Activated CD4-positive, alpha-beta T cell treated with anti-CD3 and anti-CD28 coated beads for 24 hours (primary cell): ENCODE data around the gene PRSS1.
"Not testable (repeated sequence)": the region's sequence is repeated elsewhere in the genome, so short reads cannot be mapped to it uniquely, and the experiment has no call there.

Experiments
- DNase-seq, 2 donors: peaks; one replicate each; pipeline ENCODE4 v3.0.0-alpha.2; 2020; ENCODE audit warnings: low read depth in 2 of 2

PRSS1 gene

GRCh38 chr7:142746264-142746663 lies 3.0 kb upstream of the PRSS1 start:
- no peak for DNase-seq

GRCh38 chr7:142748410-142748809 lies 862 bp upstream of the PRSS1 start:
- not testable (repeated sequence) for DNase-seq

- no peak for DNase-seq
Observed at GRCh38 chr7:142750321-142750938, 1.2 kb downstream of the PRSS1 start.

GRCh38 chr7:142751526-142752175 lies 2.4 kb downstream of the PRSS1 start:
- not testable (repeated sequence) for DNase-seq

GRCh38 chr7:142752376-142753225 lies 3.3 kb downstream of the PRSS1 start:
- no peak for DNase-seq

GRCh38 chr7:142753366-142753765 lies 4.1 kb downstream of the PRSS1 start:
- DNase-seq, result no peak

GRCh38 chr7:142753925-142754491 lies 4.7 kb downstream of the PRSS1 start:
- DNase-seq, result not testable (repeated sequence)

GRCh38 chr7:142754681-142755575 lies 5.7 kb downstream of the PRSS1 start:
- DNase-seq, result no peak

GRCh38 chr7:142758312-142758711 lies 9.0 kb downstream of the PRSS1 start:
- DNase-seq, result not testable (repeated sequence)

GRCh38 chr7:142759433-142759832 lies 10.2 kb downstream of the PRSS1 start:
- DNase-seq, result no peak

- DNase-seq, result no peak
Observed at GRCh38 chr7:142760071-142760642, 10.9 kb downstream of the PRSS1 start.

GRCh38 chr7:142761606-142762005 lies 12.3 kb downstream of the PRSS1 start:
- DNase-seq, result not testable (repeated sequence)

- DNase-seq, result no peak
Observed at GRCh38 chr7:142762104-142762503, 12.8 kb downstream of the PRSS1 start.

- no peak for DNase-seq
Observed at GRCh38 chr7:142767451-142767850, 18.2 kb downstream of the PRSS1 start.

- DNase-seq, result no peak
Observed at GRCh38 chr7:142767861-142768260, 18.6 kb downstream of the PRSS1 start.

- not testable (repeated sequence) for DNase-seq
Observed at GRCh38 chr7:142768885-142769284, 19.6 kb downstream of the PRSS1 start.

- DNase-seq, result no peak
Observed at GRCh38 chr7:142770661-142771352, 21.5 kb downstream of the PRSS1 start, which contains the start of gene PRSS2. Gene PRSS2 (plus strand): TSS chr7:142770970. CDS start chr7:142770983, 13 bp downstream.

- no peak for DNase-seq
Observed at GRCh38 chr7:142771353-142771723, 22.1 kb downstream of the PRSS1 start.

GRCh38 chr7:142772051-142772450 lies 22.8 kb downstream of the PRSS1 start:
- no peak for DNase-seq

GRCh38 chr7:142772673-142773072 lies 23.4 kb downstream of the PRSS1 start:
- DNase-seq, result no peak
